ENCODE measurements around the gene POLA1. TPM values are rescaled to one million over a fixed set of nuclear protein-coding genes. Genes with fewer than 3 reads are reported as not detected.

Gene POLA1
- total and polyA plus RNA-seq, 2 of the 4 experiments (the other 2 are of a cell fraction) = 4.0 to 15.1 TPM

- H2AK5ac ChIP-seq (ENCODE audit: low read depth, low read length) = no peak overlapping the region
- no CpG with 5 or more reads among the region's 2 CpGs for WGBS, 2 experiments (ENCODE audit: extremely low coverage in 2 of 2, insufficient read length in 1 of 2)
- H2AFZ ChIP-seq (replicated peaks; ENCODE audit: low read length, poor library complexity) = no peak overlapping the region
- no peaks in the 10 kb centered on the region for H3K9me1 ChIP-seq (ENCODE audit: insufficient read depth, low read length)
- intact Hi-C loops (cut with micrococcal nuclease) = no loop called here
- TF ChIP-seq MXI1 (IDR thresholded peaks at IDR 0.05; ENCODE audit: borderline replicate concordance, low read depth, low read length) (no peak), CHD1 (IDR thresholded peaks at IDR 0.05; ENCODE audit: low read depth, low read length) (no peak), RFX5 (IDR thresholded peaks at IDR 0.05; ENCODE audit: low read depth, low read length) (no peak), SMC3 (IDR thresholded peaks at IDR 0.05; ENCODE audit: low read depth, low read length) (no peak), NFE2L2 (IDR thresholded peaks at IDR 0.05; ENCODE audit: low read depth, low read length) (no peak)
- TF ChIP-seq, protein P1, sequence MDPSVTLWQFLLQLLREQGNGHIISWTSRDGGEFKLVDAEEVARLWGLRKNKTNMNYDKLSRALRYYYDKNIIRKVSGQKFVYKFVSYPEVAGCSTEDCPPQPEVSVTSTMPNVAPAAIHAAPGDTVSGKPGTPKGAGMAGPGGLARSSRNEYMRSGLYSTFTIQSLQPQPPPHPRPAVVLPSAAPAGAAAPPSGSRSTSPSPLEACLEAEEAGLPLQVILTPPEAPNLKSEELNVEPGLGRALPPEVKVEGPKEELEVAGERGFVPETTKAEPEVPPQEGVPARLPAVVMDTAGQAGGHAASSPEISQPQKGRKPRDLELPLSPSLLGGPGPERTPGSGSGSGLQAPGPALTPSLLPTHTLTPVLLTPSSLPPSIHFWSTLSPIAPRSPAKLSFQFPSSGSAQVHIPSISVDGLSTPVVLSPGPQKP (IDR thresholded peaks at IDR 0.05; ENCODE audit: borderline replicate concordance, low read depth, low read length) = no peak
- dilution Hi-C loops (cut with HindIII; ENCODE audit: low sequenced_read_pairs, unreplicated experiment) = no loop called here
- no peak overlapping the region for H3K4ac ChIP-seq (ENCODE audit: low read depth, low read length)
- in situ Hi-C loops (cut with MboI; ENCODE audit: low sequenced_read_pairs) = no loop called here
- H3K56ac ChIP-seq (ENCODE audit: extremely low read depth, insufficient read depth, low read length) = no peak overlapping the region
- H2BK20ac ChIP-seq (ENCODE audit: low read depth, low read length) = no peak overlapping the region
- no peak overlapping the region for H3K14ac ChIP-seq (replicated peaks; ENCODE audit: low read depth, low read length)
- no peaks in the 10 kb centered on the region for H3K9me3 ChIP-seq (ENCODE audit: control insufficient read depth, insufficient read depth, low read length)
- H4K8ac ChIP-seq (ENCODE audit: low read depth in 2 of 2, low read length in 2 of 2) = no peak overlapping the region
- H3K27ac ChIP-seq (ENCODE audit: insufficient read depth, low read length) = no peak overlapping the region
- H2AK9ac ChIP-seq (replicated peaks; ENCODE audit: low read depth, low read length, poor library complexity) = no peak overlapping the region
- no peak overlapping the region for H3K23ac ChIP-seq (ENCODE audit: low read depth, low read length)
- no peak overlapping the region for H3K4me2 ChIP-seq (ENCODE audit: low read depth, low read length)
- no peaks in the 10 kb centered on the region for H3K79me1 ChIP-seq (ENCODE audit: low read depth in 1 of 2, low read length in 2 of 2)
- H3K9ac ChIP-seq (ENCODE audit: low read depth, low read length) = no peak overlapping the region
- H3K4me3 ChIP-seq (ENCODE audit: insufficient read depth, low read depth, low read length) = no peak overlapping the region
- no peak overlapping the region for H2BK15ac ChIP-seq (ENCODE audit: low read depth, low read length)
- no peak overlapping the region for H4K5ac ChIP-seq (ENCODE audit: low read depth, low read length)
- ChIA-PET POLR2A (ENCODE audit: unreplicated experiment) (no interaction called here), CTCF (no interaction called here)
- no peaks in the 10 kb centered on the region for H3K27me3 ChIP-seq (ENCODE audit: control insufficient read depth, insufficient read depth, low read length)
- ATAC-seq (ENCODE audit: low read depth) (no peak), DNase-seq (no peak)
- no TSS peak for BruUV-seq (replicated peaks)
- H3K36me3 ChIP-seq (ENCODE audit: control insufficient read depth, insufficient read depth, low read length) = no peaks in the 10 kb centered on the region
- H4K91ac ChIP-seq (ENCODE audit: insufficient read depth, low read depth, low read length) = no peak overlapping the region
- no peaks in the 10 kb centered on the region for H3K4me1 ChIP-seq (ENCODE audit: control insufficient read depth, insufficient read depth, low read length)
- H2BK120ac ChIP-seq (ENCODE audit: low read depth, low read length) = no peak overlapping the region
- H3K18ac ChIP-seq (ENCODE audit: low read depth, low read length) = no peak overlapping the region
- no peak overlapping the region for H2BK5ac ChIP-seq (ENCODE audit: low read depth, low read length, poor library complexity, severe bottlenecking)
- no peaks in the 10 kb centered on the region for H4K20me1 ChIP-seq (ENCODE audit: insufficient read depth, low read length)
Observed at GRCh38 chrX:24954732-24955131, 261.0 kb downstream of the POLA1 start.

Data from IMR-90 (cell line).